GM18873 (cell line): Measurements from ENCODE around the gene PPM1E.
"Not testable (repeated sequence)": the region's sequence is repeated elsewhere in the genome, so short reads cannot be mapped to it uniquely, and the experiment has no call there.

Experiments
- ATAC-seq: cut with Tn5 transposase; IDR thresholded peaks from one replicate; pipeline ENCODE4 v1.9.1; 2021; ENCODE audit warnings: mild to moderate bottlenecking, moderate library complexity, moderate number of reproducible peaks; ENCODE audit not compliant: unreplicated experiment, low FRiP score

PPM1E gene

GRCh38 chr17:58755577-58756245, at the start of gene PPM1E:
TSS of gene PPM1E (plus strand) at chr17:58755854.
- ATAC-seq, result no peak

GRCh38 chr17:58706351-58707140, 49.1 kb upstream of the PPM1E start:
- no peak for ATAC-seq

- no peak for ATAC-seq
Measured at GRCh38 chr17:58710948-58711552, 44.6 kb upstream of the PPM1E start.

- no peak for ATAC-seq
Measured at GRCh38 chr17:58722274-58722673, 33.4 kb upstream of the PPM1E start.

- ATAC-seq, result no peak
Measured at GRCh38 chr17:58722696-58723095, 33.0 kb upstream of the PPM1E start.

GRCh38 chr17:58728798-58729197, 26.9 kb upstream of the PPM1E start:
- ATAC-seq, result no peak

GRCh38 chr17:58730937-58731336, 24.7 kb upstream of the PPM1E start:
- no peak for ATAC-seq

- ATAC-seq, result no peak
Measured at GRCh38 chr17:58734040-58734439, 21.6 kb upstream of the PPM1E start.

GRCh38 chr17:58734811-58735210, 20.8 kb upstream of the PPM1E start:
- ATAC-seq, result no peak

- ATAC-seq, result no peak
Measured at GRCh38 chr17:58741121-58741625, 14.5 kb upstream of the PPM1E start.

GRCh38 chr17:58747674-58748073, 8.0 kb upstream of the PPM1E start:
- no peak for ATAC-seq

GRCh38 chr17:58749627-58750026, 6.0 kb upstream of the PPM1E start:
- ATAC-seq, result not testable (repeated sequence)

- ATAC-seq, result no peak
Measured at GRCh38 chr17:58753026-58753425, 2.6 kb upstream of the PPM1E start.

- ATAC-seq, result no peak
Measured at GRCh38 chr17:58755269-58755576, 431 bp upstream of the PPM1E start.

- ATAC-seq, result no peak
Measured at GRCh38 chr17:58756246-58757161, 850 bp downstream of the PPM1E start.

- ATAC-seq, result no peak
Measured at GRCh38 chr17:58757162-58757613, 1.5 kb downstream of the PPM1E start.

GRCh38 chr17:58758890-58759289, 3.2 kb downstream of the PPM1E start:
- no peak for ATAC-seq

- ATAC-seq, result no peak
Measured at GRCh38 chr17:58759522-58759921, 3.9 kb downstream of the PPM1E start.

GRCh38 chr17:58760248-58760647, 4.6 kb downstream of the PPM1E start:
- no peak for ATAC-seq

- no peak for ATAC-seq
Measured at GRCh38 chr17:58763263-58763662, 7.6 kb downstream of the PPM1E start.
